Subcutaneous abdominal adipose tissue (tissue), 5 donors: ENCODE measurements around the gene AZI2.
A peak's percentile ranks its signal among the peaks of the same experiment; 100 is the strongest.

Experiments used
- H3K27ac ChIP-seq: one replicate; pipeline ENCODE4 v1.7.0; 2013; ENCODE audit warnings: low read depth, mild to moderate bottlenecking, inconsistent platforms, low read length, moderate library complexity
- H3K27me3 ChIP-seq, 5 donors: one replicate each; pipeline ENCODE4 v1.7.0; 2013; ENCODE audit warnings: low read length in 5 of 5, inconsistent platforms in 1 of 5; ENCODE audit not compliant: control insufficient read depth in 5 of 5, insufficient read depth in 4 of 5
- H3K36me3 ChIP-seq, 5 donors: one replicate each; pipeline ENCODE4 v1.7.0; 2013; ENCODE audit warnings: low read length in 5 of 5; ENCODE audit not compliant: control insufficient read depth in 5 of 5, insufficient read depth in 5 of 5
- H3K4me1 ChIP-seq, 5 donors: one replicate each; pipeline ENCODE4 v1.7.0; 2013; ENCODE audit warnings: low read length in 5 of 5, mild to moderate bottlenecking in 3 of 5, moderate library complexity in 1 of 5; ENCODE audit not compliant: control insufficient read depth in 5 of 5, insufficient read depth in 5 of 5
- H3K4me3 ChIP-seq, 5 donors: one replicate each; pipeline ENCODE4 v1.7.0; 2013; ENCODE audit warnings: low read length in 5 of 5, low read depth in 1 of 5
- H3K9ac ChIP-seq, 5 donors: one replicate each; pipeline ENCODE4 v1.7.0; 2013; ENCODE audit warnings: low read length in 5 of 5, mild to moderate bottlenecking in 4 of 5, moderate library complexity in 3 of 5
- H3K9me3 ChIP-seq, 5 donors: one replicate each; pipeline ENCODE4 v1.7.0; 2013; ENCODE audit warnings: low read length in 5 of 5; ENCODE audit not compliant: control insufficient read depth in 5 of 5
- donor health status: healthy.
- donor health status: healthy.
- donor health status: healthy.
- donor health status: healthy.
- donor health status: healthy.

AZI2 gene, protein sequence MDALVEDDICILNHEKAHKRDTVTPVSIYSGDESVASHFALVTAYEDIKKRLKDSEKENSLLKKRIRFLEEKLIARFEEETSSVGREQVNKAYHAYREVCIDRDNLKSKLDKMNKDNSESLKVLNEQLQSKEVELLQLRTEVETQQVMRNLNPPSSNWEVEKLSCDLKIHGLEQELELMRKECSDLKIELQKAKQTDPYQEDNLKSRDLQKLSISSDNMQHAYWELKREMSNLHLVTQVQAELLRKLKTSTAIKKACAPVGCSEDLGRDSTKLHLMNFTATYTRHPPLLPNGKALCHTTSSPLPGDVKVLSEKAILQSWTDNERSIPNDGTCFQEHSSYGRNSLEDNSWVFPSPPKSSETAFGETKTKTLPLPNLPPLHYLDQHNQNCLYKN

DNA sequence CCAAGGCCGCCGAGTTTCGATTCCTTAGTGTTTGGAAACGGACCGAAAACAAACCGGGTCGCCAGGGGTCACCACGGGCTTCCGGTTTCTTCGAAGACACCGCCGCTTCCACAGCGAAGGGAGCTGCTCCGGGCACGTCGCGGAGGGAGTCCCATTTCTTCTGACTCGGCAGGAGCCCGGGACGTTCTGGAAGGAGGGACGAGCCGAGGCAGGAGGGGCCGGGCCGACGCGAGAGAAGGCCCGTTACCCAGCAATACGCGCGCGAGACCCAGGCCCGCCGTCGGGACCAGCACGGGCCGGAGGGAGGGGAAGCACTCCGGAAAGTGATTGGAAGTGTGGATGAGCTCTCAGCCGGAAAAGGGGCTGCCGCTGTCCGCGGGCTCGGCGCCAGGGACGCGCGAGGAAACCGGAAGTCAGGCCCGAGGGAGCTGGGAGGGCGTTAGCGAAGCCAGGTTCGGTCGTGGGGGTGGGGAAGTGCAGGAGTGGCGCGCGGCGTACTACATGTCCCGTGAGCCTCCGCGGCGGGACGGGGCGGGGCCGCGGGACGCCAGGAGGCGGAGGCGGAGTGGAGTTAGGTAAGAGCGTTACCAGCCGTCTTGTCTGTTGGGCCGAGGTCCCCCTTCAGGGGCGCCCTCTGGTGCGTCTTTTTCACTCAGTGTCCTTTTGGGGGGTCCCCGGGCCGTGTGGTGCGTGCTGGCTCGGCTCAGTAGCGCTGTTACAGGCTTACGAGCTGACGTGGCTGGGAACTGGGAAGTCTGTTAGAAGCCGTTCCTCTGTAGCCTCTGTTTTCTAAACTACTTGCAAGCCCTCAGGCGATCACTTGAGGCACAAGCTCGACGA is at the start of gene AZI2, which contains the start of gene ZCWPW2:
TSS of gene AZI2 (minus strand) at position 196 of the 840 bp plus-strand sequence. CDS start 8,207 bp downstream, outside the sequence.
TSS of gene ZCWPW2 (plus strand) at position 93 of the 840 bp plus-strand sequence. CDS start 64,348 bp downstream, outside the sequence.
- Histone ChIP-seq H3K27me3 (no peaks in the 10 kb centered on the region), H3K9me3 (peaks cover 0 to 13% (median 6%) of the 10 kb centered on the region in 5 donors), H3K27ac (peak within 1 kb of the TSS; percentile 99), H3K4me3 (peak within 1 kb of the TSS; percentile 65 to 95 (median 91)), H3K4me1 (peaks cover 0 to 46% (median 42%) of the 10 kb centered on the region in 5 donors), H3K9ac (peak within 1 kb of the TSS; percentile 92 to 98 (median 97)), H3K36me3 (peaks cover 0 to 7% (median 4%) of the 10 kb centered on the region in 5 donors)

DNA sequence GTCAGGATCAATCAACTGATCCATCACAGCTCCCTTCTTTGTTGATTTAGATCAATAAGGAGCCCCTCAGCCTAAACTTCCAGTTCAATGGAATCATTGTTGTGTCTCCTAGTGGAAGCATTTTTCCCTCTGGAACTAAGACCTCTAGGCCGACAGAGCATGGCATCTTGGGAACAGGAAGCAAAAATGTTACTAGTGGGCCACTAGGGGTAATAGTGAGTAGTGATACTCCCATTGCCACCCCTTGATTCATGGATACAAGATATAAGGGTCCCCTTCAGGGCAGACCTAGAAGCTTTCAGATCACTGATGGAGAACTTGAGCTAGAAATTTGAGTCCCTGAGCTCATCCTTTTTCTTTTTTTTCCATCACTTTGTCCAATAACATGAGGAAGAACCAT is 40.4 kb upstream of the AZI2 start:
- H3K9me3 ChIP-seq = peaks cover 0 to 7% (median 6%) of the 10 kb centered on the region in 5 donors
- no peak overlapping the region for H3K9ac ChIP-seq
- no peaks in the 10 kb centered on the region for H3K36me3 ChIP-seq
- H3K4me3 ChIP-seq = no peak overlapping the region
- no peak overlapping the region for H3K27ac ChIP-seq
- H3K4me1 ChIP-seq = no peaks in the 10 kb centered on the region
- no peaks in the 10 kb centered on the region for H3K27me3 ChIP-seq

DNA sequence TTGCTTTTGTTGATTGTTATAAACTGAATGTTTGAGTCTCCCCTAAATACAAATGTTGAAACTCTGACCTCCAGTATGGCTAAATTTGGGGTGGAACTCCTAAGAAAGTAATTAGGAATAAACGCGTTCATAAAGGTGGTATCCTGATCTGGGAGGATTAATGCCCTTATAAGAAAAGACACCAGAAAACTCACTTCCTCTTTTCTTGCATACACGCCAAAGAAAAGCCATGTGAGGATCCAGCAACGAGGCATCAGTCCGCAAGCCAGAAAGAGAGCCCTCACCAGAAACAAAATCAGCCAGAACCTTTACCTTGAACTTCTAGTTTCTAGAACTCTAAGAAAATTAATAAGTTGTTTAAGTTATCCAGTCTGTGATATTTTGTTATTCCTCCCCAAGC is 37.4 kb upstream of the AZI2 start:
- no peaks in the 10 kb centered on the region for H3K27me3 ChIP-seq
- no peak overlapping the region for H3K27ac ChIP-seq
- no peak overlapping the region for H3K4me3 ChIP-seq
- no peak overlapping the region for H3K9ac ChIP-seq
- no peaks in the 10 kb centered on the region for H3K4me1 ChIP-seq
- no peaks in the 10 kb centered on the region for H3K36me3 ChIP-seq
- H3K9me3 ChIP-seq = no peaks in the 10 kb centered on the region

DNA sequence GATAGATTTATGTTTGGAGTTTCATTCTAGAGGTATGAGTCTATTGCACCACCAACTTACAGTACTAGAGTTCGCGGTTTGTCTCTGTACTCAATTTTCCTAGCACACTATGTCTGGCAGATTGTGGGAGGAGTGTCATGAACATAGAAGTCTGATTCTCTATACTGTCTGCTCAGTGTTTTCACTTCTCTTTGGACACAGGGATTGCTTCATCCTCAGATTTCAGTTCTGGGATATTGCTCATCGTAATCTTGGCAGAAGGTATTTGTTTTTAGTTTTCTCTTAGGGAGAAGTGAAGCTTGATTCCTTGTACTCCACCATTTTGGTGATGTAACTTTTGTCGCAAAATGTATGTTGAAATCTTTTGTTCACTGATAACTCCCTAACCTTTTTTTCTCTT is 27.8 kb upstream of the AZI2 start:
- no peak overlapping the region for H3K27ac ChIP-seq

DNA sequence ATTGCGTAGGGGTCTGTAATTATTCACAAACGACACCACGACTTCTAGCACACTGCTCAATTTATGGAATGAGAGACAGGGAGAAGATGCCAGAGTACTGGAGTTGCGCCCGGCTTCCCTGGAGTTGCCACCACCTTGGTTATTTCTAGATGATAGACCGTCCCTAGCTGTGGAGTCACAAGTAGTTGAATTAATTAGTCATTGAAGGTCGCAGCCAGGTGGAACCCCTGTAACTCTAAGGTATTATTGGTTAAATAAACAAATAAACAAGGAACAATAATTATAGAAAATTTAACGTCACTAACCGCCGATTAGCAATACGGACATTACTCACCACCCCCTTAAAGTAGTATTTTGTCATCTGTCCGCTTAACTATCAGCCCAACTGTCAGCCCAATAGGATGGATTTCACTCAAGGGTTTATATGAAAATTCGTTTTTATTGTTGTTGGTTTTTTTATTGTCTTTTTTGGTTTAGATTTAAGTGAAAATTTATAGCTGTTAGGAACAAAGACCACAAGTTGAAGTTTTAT is 911 bp upstream of the AZI2 start:
- Histone ChIP-seq H3K27me3 (no peaks in the 10 kb centered on the region), H3K9me3 (peaks cover 0 to 15% (median 6%) of the 10 kb centered on the region in 5 donors), H3K9ac (peak overlapping the region; percentile 89 to 98 (median 97)), H3K4me3 (peak overlapping the region; percentile 65 to 95 (median 91)), H3K4me1 (peaks cover 0 to 42% (median 39%) of the 10 kb centered on the region in 5 donors), H3K27ac (peak overlapping the region; percentile 99), H3K36me3 (peaks cover 0 to 8% (median 4%) of the 10 kb centered on the region in 5 donors)

More for the DNA sequence above, 27.8 kb upstream of the AZI2 start:
- Histone ChIP-seq H3K9ac (peak overlapping the region in 1 of 5 donors; percentile 43), H3K9me3 (no peaks in the 10 kb centered on the region), H3K4me1 (peaks cover 0 to 5% (median 3%) of the 10 kb centered on the region in 5 donors), H3K4me3 (peak overlapping the region in 2 of 5 donors; percentile 11 to 23), H3K36me3 (no peaks in the 10 kb centered on the region), H3K27me3 (no peaks in the 10 kb centered on the region)

DNA sequence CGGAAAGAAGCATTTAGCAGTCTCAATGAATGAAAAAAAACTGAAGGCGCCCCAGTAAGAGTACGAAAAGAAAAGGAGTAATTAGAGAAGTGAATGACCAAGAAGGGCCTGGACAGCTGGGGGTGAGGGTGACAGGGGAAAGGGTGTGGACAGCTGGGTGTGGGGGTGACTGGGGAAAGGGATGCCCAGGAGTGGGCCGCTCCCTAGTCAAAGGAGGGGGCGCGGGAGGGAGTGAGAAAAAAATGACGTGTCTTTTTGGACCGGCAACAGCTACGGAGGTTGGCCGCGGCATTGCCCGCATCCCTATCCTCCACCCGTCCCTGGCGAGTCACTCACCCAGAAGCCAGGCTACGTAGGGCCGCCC is 377 bp downstream of the AZI2 start:
- peak overlapping the region; percentile 65 to 93 (median 91) for H3K4me3 ChIP-seq
- no peaks in the 10 kb centered on the region for H3K27me3 ChIP-seq
- peaks cover 0 to 51% (median 47%) of the 10 kb centered on the region in 5 donors for H3K4me1 ChIP-seq
- H3K9ac ChIP-seq = peak overlapping the region; percentile 92 to 98 (median 97)
- peaks cover 0 to 4% (median under 1%) of the 10 kb centered on the region in 5 donors for H3K36me3 ChIP-seq
- peak overlapping the region; percentile 99 for H3K27ac ChIP-seq
- H3K9me3 ChIP-seq = peaks cover 0 to 10% (median 4%) of the 10 kb centered on the region in 5 donors

DNA sequence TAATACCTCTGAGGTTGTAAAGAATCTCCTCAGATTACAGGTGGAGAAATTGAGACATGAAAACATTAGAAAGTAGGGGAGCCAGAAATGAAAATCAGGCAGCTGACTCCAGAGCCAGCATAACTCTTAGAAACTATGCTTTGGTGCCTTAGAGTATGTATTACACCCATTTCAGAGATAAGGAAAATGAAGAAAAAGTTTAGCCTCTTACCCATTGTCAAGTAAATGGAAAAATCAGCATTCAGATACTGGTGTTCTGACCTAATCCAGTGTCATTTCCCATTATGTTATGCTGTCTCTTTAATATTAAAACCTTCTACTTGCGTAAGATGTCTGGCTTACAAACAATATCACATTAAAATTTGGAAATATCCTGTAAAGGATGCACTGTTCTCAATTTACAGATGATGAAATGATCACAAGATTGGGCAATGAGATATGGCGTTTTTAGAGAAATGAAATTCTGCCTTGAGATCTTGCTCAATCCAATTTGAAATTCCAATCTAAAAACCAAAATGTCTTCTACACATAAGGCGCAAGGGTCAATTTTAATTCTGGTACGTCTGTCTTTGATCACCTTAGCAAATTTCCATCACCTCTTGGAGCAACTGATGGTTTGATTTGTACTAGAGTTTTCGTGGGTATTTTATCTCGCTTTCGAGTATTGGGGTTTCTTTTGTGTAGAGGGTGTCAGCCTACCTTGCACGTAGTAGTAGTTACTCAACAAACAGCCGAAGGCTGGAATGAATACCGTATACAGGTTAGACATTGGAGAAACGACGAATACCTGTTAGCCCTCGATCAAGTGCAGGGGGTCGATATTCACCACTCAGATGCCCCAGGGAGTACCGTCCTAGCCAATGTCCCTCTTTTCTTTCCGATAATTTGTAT is 1.0 kb downstream of the AZI2 start:
- peak overlapping the region; percentile 99 for H3K27ac ChIP-seq
- peaks cover 0 to 1% (median 0%) of the 10 kb centered on the region in 5 donors for H3K36me3 ChIP-seq
- H3K4me3 ChIP-seq = peak overlapping the region; percentile 65 to 93 (median 91)
- no peaks in the 10 kb centered on the region for H3K27me3 ChIP-seq
- H3K4me1 ChIP-seq = peaks cover 0 to 57% (median 50%) of the 10 kb centered on the region in 5 donors
- peak overlapping the region; percentile 92 to 98 (median 97) for H3K9ac ChIP-seq
- peaks cover 0 to 6% (median 4%) of the 10 kb centered on the region in 5 donors for H3K9me3 ChIP-seq

DNA sequence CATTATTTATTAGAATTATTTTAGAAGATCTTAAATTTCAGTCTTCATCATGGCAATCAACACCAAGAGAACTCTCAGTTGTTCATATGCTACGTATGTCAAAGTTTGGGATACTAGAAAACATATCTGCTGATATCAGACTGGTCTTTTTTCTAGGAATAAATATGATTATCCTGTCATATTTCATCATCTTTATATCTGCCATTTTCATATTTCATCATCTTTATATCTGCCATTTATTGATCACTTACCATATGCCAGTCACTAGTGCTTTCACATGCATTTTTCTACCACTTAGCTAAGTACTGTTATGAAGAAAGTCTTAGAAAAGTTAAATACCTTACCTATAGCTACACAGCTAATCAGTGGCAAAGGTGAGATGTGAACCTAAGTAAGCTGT is 2.9 kb downstream of the AZI2 start:
- Histone ChIP-seq H3K9me3 (no peaks in the 10 kb centered on the region), H3K27ac (peak overlapping the region; percentile 99), H3K36me3 (no peaks in the 10 kb centered on the region), H3K27me3 (no peaks in the 10 kb centered on the region), H3K4me3 (peak overlapping the region in 1 of 5 donors; percentile 13), H3K9ac (no peak overlapping the region), H3K4me1 (peaks cover 0 to 65% (median 56%) of the 10 kb centered on the region in 5 donors)

DNA sequence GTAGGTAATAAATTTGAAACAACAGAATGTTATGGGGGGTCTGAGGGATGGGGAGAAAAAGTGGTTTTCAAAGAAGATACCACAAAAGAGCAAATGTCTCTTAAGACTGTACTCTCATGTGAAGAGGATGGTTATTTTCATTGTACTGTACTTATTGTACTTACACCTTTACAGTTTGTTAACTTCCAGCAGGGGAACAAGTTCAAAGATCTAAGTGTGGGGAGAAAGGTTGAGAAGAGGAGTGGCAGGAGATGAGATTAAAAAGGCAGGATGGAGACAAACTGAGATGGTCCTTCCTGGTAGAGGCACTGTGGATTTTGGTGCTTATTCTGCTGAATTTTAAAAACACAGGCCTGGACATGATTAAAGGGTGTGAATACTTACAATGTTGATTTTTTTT is 5.5 kb downstream of the AZI2 start:
- Histone ChIP-seq H3K9me3 (no peaks in the 10 kb centered on the region), H3K27me3 (no peaks in the 10 kb centered on the region), H3K36me3 (peaks cover 6 to 13% (median 7%) of the 10 kb centered on the region in 5 donors), H3K27ac (peak overlapping the region; percentile 8), H3K4me3 (no peak overlapping the region), H3K4me1 (peaks cover 0 to 53% (median 47%) of the 10 kb centered on the region in 5 donors), H3K9ac (no peak overlapping the region)
